ENCODE measurements around the gene FERD3L.

FERD3L gene

DNA sequence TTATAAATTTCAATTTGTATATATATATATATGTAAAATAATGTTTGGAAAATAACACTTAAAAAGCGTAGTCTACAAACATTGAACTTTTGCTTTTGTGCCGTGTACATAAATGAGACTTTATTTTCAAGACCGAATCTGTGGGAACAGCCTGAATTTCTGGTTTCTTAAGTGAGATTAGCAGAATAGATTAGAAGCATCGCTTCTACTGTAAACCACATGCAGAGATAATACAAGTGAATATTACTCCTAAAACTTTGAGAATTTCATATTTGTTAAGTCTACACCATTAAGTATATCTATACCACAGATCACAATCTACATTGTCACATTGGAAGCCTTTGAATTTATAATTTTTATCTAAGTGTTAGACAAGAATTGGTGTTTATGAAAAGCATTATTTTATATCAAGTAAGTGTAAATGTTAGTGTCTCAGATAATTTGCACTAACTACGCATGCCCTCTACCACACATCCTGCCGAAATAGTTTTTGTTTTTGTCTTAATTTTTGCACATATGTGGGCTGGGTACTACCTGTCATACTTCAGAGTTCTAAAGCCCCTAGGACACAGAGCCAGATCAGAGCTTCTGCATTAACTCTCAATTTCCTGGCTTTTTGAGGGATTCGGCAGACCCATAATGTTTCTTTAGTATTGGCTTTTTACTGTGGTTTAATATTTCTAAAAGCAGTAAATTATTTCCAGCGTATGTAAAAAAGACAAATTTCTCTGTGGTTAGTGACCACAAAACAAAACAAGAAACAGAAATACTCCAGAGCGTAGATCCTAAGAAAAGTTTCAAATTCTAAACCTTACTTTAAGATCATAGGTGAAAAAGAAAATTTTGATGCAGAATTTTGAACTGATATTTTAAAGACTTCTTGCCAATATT lies 47.8 kb downstream of the FERD3L start:
- DNase-seq, result no peak

DNA sequence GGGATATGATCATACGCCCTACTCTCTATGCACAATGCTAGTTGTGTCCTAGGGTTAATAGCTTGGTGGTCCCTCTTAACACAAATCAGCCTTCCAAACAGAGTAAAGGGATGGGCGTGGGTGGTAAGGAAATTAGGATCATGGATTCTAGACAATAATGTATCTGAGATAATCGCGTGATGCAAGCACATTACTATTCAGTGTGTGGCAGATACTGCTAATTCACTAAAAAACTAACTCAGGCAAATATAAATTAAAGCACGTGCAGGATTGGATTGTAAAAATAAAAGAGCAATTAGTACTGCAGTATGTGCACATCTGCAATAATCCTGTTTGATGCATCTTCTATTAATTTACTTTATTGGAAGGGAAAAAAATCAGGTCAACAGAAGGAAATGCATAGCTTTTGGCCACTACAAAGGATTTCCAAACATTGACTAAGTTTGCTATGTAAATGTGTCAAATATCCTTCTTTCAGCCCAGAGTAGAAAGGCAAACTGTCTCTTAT lies 49.8 kb downstream of the FERD3L start:
- no peak for DNase-seq
